B cell (primary cell): ENCODE results near the gene WASL. TPM values are rescaled to one million over a fixed set of nuclear protein-coding genes. Genes with fewer than 3 reads are reported as not detected.

Source experiments
- ATAC-seq: fragments of 200-7000 bp; cut with Tn5 transposase; one replicate; pipeline ENCODE4 v1.10.0; 2021; ENCODE audit warnings: low read depth, mild to moderate bottlenecking, moderate number of reproducible peaks, moderate library complexity
- CTCF ChIA-PET: fragments of 350-600 bp; sonication (Branson Sonifier 250); formaldehyde crosslinking; loops from one replicate; lab custom pipeline; 2021; ENCODE audit warnings: antibody characterized with exemption, inconsistent platforms; lab: Charles Lee
- POLR2A ChIA-PET: fragments of 350-600 bp; sonication (Branson Sonifier 250); formaldehyde crosslinking; loops from one replicate; lab custom pipeline; 2021; ENCODE audit warnings: antibody characterized with exemption; lab: Charles Lee
- DNase-seq: peaks from one replicate; pipeline ENCODE4 v3.0.0; 2013
- H2AFZ ChIP-seq: 2 replicates; pipeline ENCODE4 v1.6.1; 2012; ENCODE audit warnings: mild to moderate bottlenecking, low read depth, low read length; ENCODE audit not compliant: insufficient read depth, poor library complexity, severe bottlenecking
- H3K27ac ChIP-seq, 2 donors: 1 replicate in 1 of 2; 2 replicates in 1 of 2; pipeline ENCODE4 v1.5.1; 2012 to 2013; ENCODE audit warnings: low read length in 2 of 2, mild to moderate bottlenecking in 2 of 2, moderate library complexity in 1 of 2
- H3K27me3 ChIP-seq, 4 experiments: fragments of 200-600 bp in 1 of 4; sonication (generic) in 1 of 4; replicated peaks in 1 of 4; 1 replicate in 2 of 4; 2 replicates in 2 of 4; pipeline versions ENCODE4 v1.6.1 to v1.7.0; 2013 to 2016; ENCODE audit warnings: low read length in 3 of 4, mild to moderate bottlenecking in 2 of 4, mixed read lengths in 1 of 4, moderate library complexity in 1 of 4; ENCODE audit not compliant: insufficient read depth in 4 of 4, control insufficient read depth in 3 of 4; ENCODE audit errors: control extremely low read depth in 1 of 4
- H3K36me3 ChIP-seq, 2 experiments: replicated peaks in 1 of 2; 1 replicate in 1 of 2; 2 replicates in 1 of 2; pipeline versions ENCODE4 v1.6.1 to v1.7.1; 2013; ENCODE audit warnings: low read length in 1 of 2; ENCODE audit not compliant: insufficient read depth in 2 of 2, control insufficient read depth in 1 of 2; ENCODE audit errors: control extremely low read depth in 1 of 2, extremely low read depth in 1 of 2
- H3K4me1 ChIP-seq, 2 donors: fragments of 200-600 bp in 1 of 2; sonication (generic) in 1 of 2; 1 replicate in 1 of 2; 2 replicates in 1 of 2; pipeline versions ENCODE4 v1.5.1 to v1.6.1; 2013 to 2017; ENCODE audit warnings: low read length in 2 of 2; ENCODE audit not compliant: control insufficient read depth in 2 of 2, insufficient read depth in 2 of 2
- H3K4me2 ChIP-seq: replicated peaks from 2 replicates; pipeline ENCODE3; 2012; ENCODE audit warnings: mild to moderate bottlenecking, low read depth, low read length; ENCODE audit not compliant: poor library complexity, severe bottlenecking
- H3K4me3 ChIP-seq, 5 experiments: fragments of 200-600 bp in 1 of 5; sonication (generic) in 1 of 5; 1 replicate in 3 of 5; 2 replicates in 2 of 5; pipeline versions ENCODE4 v1.5.1 to v1.7.0; 2011 to 2016; ENCODE audit warnings: low read length in 4 of 5, mild to moderate bottlenecking in 4 of 5, low read depth in 2 of 5, control low read depth in 1 of 5, moderate library complexity in 1 of 5; ENCODE audit not compliant: insufficient read depth in 1 of 5; ENCODE audit errors: control extremely low read depth in 1 of 5, extremely low read depth in 1 of 5
- H3K79me2 ChIP-seq: fragments of 200-600 bp; sonication (generic); one replicate; pipeline ENCODE4 v1.6.0; 2016; ENCODE audit warnings: low read length; ENCODE audit not compliant: control insufficient read depth, insufficient read depth
- H3K9ac ChIP-seq: fragments of 200-600 bp; sonication (generic); 2 replicates; pipeline ENCODE4 v1.6.1; 2017; ENCODE audit warnings: mild to moderate bottlenecking, low read length, moderate library complexity
- H3K9me3 ChIP-seq, 3 donors: one replicate each; pipeline versions ENCODE4 v1.6.1 to v1.7.1; 2013; ENCODE audit warnings: low read length in 2 of 3; ENCODE audit not compliant: control insufficient read depth in 2 of 3, insufficient read depth in 1 of 3; ENCODE audit errors: control extremely low read depth in 1 of 3
- H4K20me1 ChIP-seq: 2 replicates; pipeline ENCODE4 v1.6.0; 2012; ENCODE audit warnings: mild to moderate bottlenecking, low read length; ENCODE audit not compliant: insufficient read depth, control insufficient read depth, poor library complexity, severe bottlenecking
- H3K27ac Mint-ChIP-seq: one replicate; pipeline ENCODE4 v1.8.0; 2021; ENCODE audit warnings: mixed read lengths
- H3K27me3 Mint-ChIP-seq: one replicate; pipeline ENCODE4 v1.8.0; 2021; ENCODE audit warnings: mixed read lengths
- H3K4me1 Mint-ChIP-seq: one replicate; pipeline ENCODE4 v1.8.0; 2021; ENCODE audit warnings: mixed read lengths
- H3K4me3 Mint-ChIP-seq: one replicate; pipeline ENCODE4 v1.8.0; 2021; ENCODE audit warnings: mixed read lengths
- H3K9me3 Mint-ChIP-seq: one replicate; pipeline ENCODE4 v1.8.0; 2022; ENCODE audit warnings: mixed read lengths; ENCODE audit not compliant: insufficient read depth
- EZH2 ChIP-seq: IDR thresholded peaks from 2 replicates; pipeline ENCODE4 v1.6.1; 2012; ENCODE audit warnings: borderline replicate concordance, low read depth, mild to moderate bottlenecking, moderate library complexity, low read length; ENCODE audit not compliant: insufficient read depth, poor library complexity, severe bottlenecking
- WGBS: methylation state at CpG from one replicate; pipeline ENCODE4 v1.1.5; 2013; ENCODE audit warnings: missing lambda C conversion rate; ENCODE audit not compliant: insufficient coverage; 5-methylcytosine and 5-hydroxymethylcytosine counted together
- intact Hi-C: fragments of 100-400 bp; cut with micrococcal nuclease; formaldehyde crosslinking; loops from one replicate; pipeline ENCODE4 v1.10.0; 2022
- polyA plus RNA-seq: library from polyadenylated mRNA; depleted of rRNA; stranded (reverse); fragments of >200 nt; gene quantifications from 2 replicates; pipeline ENCODE4 v1.2.3, GENCODE V29; 2012
- total RNA-seq, 2 donors: library from RNA; stranded (reverse); fragments of 120-200 nt in 1 of 2; gene quantifications; 1 replicate in 1 of 2; 2 replicates in 1 of 2; pipeline versions ENCODE4 v1.2.3 to v1.2.4, GENCODE V29; 2013 to 2022
- TF ChIP-seq, protein P1 (sequence below): fragments of 200-600 bp; IDR thresholded peaks from one replicate; pipeline ENCODE4 v1.8.0; 2022; ENCODE audit warnings: antibody characterized with exemption, mild to moderate bottlenecking

Gene WASL
- total and polyA plus RNA-seq, 2 donors (not counting 1 experiment from before 2014, with no cell fraction given), result 1.8 to 10.4 TPM

DNA sequence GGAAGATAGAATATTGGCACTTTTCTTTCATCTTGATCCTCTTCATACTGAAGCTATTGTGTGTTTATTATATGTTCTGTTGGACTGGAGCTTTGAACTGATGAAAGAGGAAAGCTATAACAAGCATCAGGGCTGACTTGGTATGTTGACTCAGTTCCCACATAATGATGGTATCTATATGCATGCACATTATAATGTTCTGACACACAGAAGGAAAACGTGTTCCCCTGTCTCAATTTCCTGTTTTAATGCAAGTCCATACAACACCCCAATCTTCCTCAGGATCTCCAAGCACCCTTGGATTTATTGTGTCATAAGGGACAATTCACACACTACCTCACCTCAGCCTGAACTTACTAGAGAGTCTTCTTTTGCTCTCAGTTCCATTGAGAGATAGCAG lies 8.3 kb upstream of the WASL start:
- Mint-ChIP-seq H3K4me1 (no peaks in the 10 kb centered on the region), H3K9me3 (no peaks in the 10 kb centered on the region), H3K4me3 (no peak overlapping the region), H3K27ac (no peak overlapping the region), H3K27me3 (peaks cover 8% of the 10 kb centered on the region)
- Histone ChIP-seq H4K20me1 (no peaks in the 10 kb centered on the region), H3K27me3 (no peaks in the 10 kb centered on the region), H3K4me1 (no peaks in the 10 kb centered on the region), H3K4me2 (no peak overlapping the region), H3K36me3 (no peaks in the 10 kb centered on the region), H3K27ac (no peak overlapping the region), H2AFZ (no peak overlapping the region), H3K4me3 (no peak overlapping the region), H3K79me2 (no peaks in the 10 kb centered on the region), H3K9ac (no peak overlapping the region), H3K9me3 (no peaks in the 10 kb centered on the region)
- DNase-seq (no peak), ATAC-seq (no peak)
- ChIA-PET POLR2A (no interaction called here), CTCF (interaction anchor here (1.6 kb wide), 1 partner anchor 8 kb away, joined by 4 read pairs; the partner anchor contains the start of gene WASL)
- no peak for TF ChIP-seq EZH2
- TF ChIP-seq, protein P1, sequence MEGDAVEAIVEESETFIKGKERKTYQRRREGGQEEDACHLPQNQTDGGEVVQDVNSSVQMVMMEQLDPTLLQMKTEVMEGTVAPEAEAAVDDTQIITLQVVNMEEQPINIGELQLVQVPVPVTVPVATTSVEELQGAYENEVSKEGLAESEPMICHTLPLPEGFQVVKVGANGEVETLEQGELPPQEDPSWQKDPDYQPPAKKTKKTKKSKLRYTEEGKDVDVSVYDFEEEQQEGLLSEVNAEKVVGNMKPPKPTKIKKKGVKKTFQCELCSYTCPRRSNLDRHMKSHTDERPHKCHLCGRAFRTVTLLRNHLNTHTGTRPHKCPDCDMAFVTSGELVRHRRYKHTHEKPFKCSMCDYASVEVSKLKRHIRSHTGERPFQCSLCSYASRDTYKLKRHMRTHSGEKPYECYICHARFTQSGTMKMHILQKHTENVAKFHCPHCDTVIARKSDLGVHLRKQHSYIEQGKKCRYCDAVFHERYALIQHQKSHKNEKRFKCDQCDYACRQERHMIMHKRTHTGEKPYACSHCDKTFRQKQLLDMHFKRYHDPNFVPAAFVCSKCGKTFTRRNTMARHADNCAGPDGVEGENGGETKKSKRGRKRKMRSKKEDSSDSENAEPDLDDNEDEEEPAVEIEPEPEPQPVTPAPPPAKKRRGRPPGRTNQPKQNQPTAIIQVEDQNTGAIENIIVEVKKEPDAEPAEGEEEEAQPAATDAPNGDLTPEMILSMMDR, result no peak
- whole genome bisulfite sequencing, result no CpG with 5 or more reads among the region's 1 CpG
- intact Hi-C loops, result no loop called here

GRCh38 chr7:123755338-123755737 lies 6.5 kb upstream of the WASL start:
- WGBS, result no CpG with 5 or more reads among the region's 1 CpG
- no peaks in the 10 kb centered on the region for H3K27me3 Mint-ChIP-seq
- Histone ChIP-seq H2AFZ (no peak overlapping the region), H3K9me3 (no peaks in the 10 kb centered on the region), H3K36me3 (no peaks in the 10 kb centered on the region), H3K4me2 (no peak overlapping the region), H3K27ac (no peak overlapping the region), H3K4me1 (no peaks in the 10 kb centered on the region), H3K27me3 (no peaks in the 10 kb centered on the region), H3K79me2 (no peaks in the 10 kb centered on the region), H3K9ac (no peak overlapping the region), H3K4me3 (no peak overlapping the region), H4K20me1 (no peaks in the 10 kb centered on the region)
- ChIA-PET POLR2A (no interaction called here), CTCF (no interaction called here)
- no peak for ATAC-seq
- TF ChIP-seq EZH2, result no peak
- TF ChIP-seq, protein P1, result no peak
- H3K4me1 Mint-ChIP-seq, result peaks cover 2% of the 10 kb centered on the region
- DNase-seq, result no peak
- no peaks in the 10 kb centered on the region for H3K9me3 Mint-ChIP-seq
- no peak overlapping the region for H3K4me3 Mint-ChIP-seq
- no peak overlapping the region for H3K27ac Mint-ChIP-seq
- intact Hi-C loops, result no loop called here
